ENCODE data around the gene PHEX.
A peak's percentile ranks its signal among the peaks of the same experiment; 100 is the strongest.

The PHEX gene

GRCh38 chrX:22109442-22109841 is 77.3 kb downstream of the PHEX start:
- no peak for DNase-seq

- no peak for DNase-seq
These were observed 78.8 kb downstream of the PHEX start for GRCh38 chrX:22110729-22111494.

- DNase-seq = no peak
These were observed 84.8 kb downstream of the PHEX start for GRCh38 chrX:22116605-22117546.

GRCh38 chrX:22117633-22118032 is 85.5 kb downstream of the PHEX start:
- no peak for DNase-seq

- DNase-seq = no peak
These were observed 86.2 kb downstream of the PHEX start for GRCh38 chrX:22118161-22118830.

- DNase-seq = no peak
These were observed 89.0 kb downstream of the PHEX start for GRCh38 chrX:22121161-22121560.

- DNase-seq = no peak
These were observed 90.4 kb downstream of the PHEX start for GRCh38 chrX:22122510-22122909.

GRCh38 chrX:22124098-22124497 is 92.0 kb downstream of the PHEX start:
- no peak for DNase-seq

GRCh38 chrX:22125481-22125880 is 93.4 kb downstream of the PHEX start:
- DNase-seq = no peak

- DNase-seq = no peak
These were observed 94.2 kb downstream of the PHEX start for GRCh38 chrX:22126327-22126726.

GRCh38 chrX:22128961-22129360 is 96.8 kb downstream of the PHEX start:
- DNase-seq = no peak

GRCh38 chrX:22134681-22135080 is 102.6 kb downstream of the PHEX start:
- DNase-seq = no peak

- no peak for DNase-seq
These were observed 103.1 kb downstream of the PHEX start for GRCh38 chrX:22135171-22135711.

- peak in 1 of 2 experiments; percentile 4 for DNase-seq
These were observed 104.0 kb downstream of the PHEX start for GRCh38 chrX:22135994-22136684.

- DNase-seq = no peak
These were observed 104.6 kb downstream of the PHEX start for GRCh38 chrX:22136711-22137110.

GRCh38 chrX:22139822-22140221 is 107.7 kb downstream of the PHEX start:
- DNase-seq = no peak

GRCh38 chrX:22141047-22141730 is 109.1 kb downstream of the PHEX start:
- DNase-seq = no peak

GRCh38 chrX:22147214-22147613 is 115.1 kb downstream of the PHEX start:
- DNase-seq = no peak

GRCh38 chrX:22147942-22148341 is 115.8 kb downstream of the PHEX start:
- DNase-seq = no peak

- DNase-seq = no peak
These were observed 116.4 kb downstream of the PHEX start for GRCh38 chrX:22148565-22148964.

- DNase-seq = no peak
These were observed 118.2 kb downstream of the PHEX start for GRCh38 chrX:22150371-22150770.

- no peak for DNase-seq
These were observed 123.0 kb downstream of the PHEX start for GRCh38 chrX:22155126-22155525.
